PC-3 (cell line): Measurements from ENCODE around the gene CHID1.

Experiments
- CTCF ChIP-seq: fragments of 300-600 bp; sonication (generic); conservative IDR thresholded peaks from 2 replicates; pipeline ENCODE4 v1.5.1; 2017; ENCODE audit warnings: antibody characterized with exemption, low read depth, mild to moderate bottlenecking, low read length
- EZH2 ChIP-seq: fragments of 300-600 bp; sonication (generic); IDR thresholded peaks from one replicate; pipeline ENCODE4 v1.6.1; 2017; ENCODE audit warnings: antibody characterized with exemption, mild to moderate bottlenecking, low read length; ENCODE audit not compliant: unreplicated experiment
- EZH2phosphoT487 ChIP-seq: fragments of 300-600 bp; sonication (generic); IDR thresholded peaks from 2 replicates; pipeline ENCODE4 v1.6.1; 2018; ENCODE audit warnings: mild to moderate bottlenecking, antibody characterized with exemption, low read length, borderline replicate concordance

- TF ChIP-seq EZH2 (no peak), CTCF (no peak), EZH2phosphoT487 (no peak)
These were observed 14.5 kb upstream of the CHID1 start for GRCh38 chr11:925158-925495.
